Cortex of kidney (tissue), 1 donor: ENCODE data around the gene LIN28B.
"Not testable (repeated sequence)": the region's sequence is repeated elsewhere in the genome, so short reads cannot be mapped to it uniquely, and the experiment has no call there.

Source experiments
- DNase-seq: peaks from one replicate; lab custom pipeline; 2025; lab: John Stamatoyannopoulos, UW

The LIN28B gene

DNA sequence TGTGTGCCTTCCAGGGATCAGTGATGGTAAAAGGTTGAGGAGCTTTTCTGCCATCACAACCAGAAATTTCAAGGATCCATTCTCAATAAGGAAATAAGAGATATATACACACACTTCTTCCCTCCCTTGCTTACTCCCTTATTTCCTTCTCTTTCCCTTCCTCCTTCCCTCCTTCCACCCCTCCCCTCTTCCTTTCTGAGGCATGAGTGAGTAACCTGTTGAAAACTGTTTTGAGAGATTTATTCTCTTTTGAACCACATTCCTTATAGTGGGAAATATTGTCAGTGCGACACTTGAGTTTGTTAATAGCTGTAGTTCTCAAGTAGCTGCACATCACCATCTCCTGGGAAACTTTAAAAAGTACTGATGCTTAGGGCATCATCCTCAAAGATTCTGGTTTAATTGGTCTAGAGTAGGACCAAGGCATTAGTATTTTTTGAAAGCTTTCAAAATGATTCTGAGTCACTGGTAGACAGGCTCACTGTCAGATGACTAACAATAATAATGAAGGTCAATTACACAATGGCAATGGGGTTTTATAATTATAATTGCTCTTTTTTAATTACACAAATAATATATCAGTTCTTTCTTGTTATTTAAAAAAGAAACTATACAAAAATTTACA is 113.0 kb downstream of the LIN28B start:
- DNase-seq: no peak

DNA sequence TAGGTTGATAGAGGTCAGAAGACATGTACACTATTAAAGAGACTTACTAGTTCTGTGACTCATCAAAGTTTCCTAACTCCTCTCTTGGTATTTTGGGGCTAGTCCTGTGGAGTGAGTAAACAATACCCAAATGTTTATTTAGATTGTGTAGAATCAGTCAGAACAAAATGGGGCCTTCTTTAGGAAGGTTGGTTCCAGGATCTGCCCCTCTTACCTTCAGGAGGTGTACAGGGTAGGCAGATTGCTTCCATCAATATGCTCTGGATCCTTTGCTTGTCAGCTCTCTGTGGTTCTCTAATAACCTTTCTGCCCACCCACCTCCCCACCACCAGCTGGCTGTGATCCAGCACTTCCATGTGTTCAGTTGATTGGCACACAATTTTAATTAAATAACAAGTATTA is 115.9 kb downstream of the LIN28B start:
- DNase-seq: no peak

- DNase-seq: no peak
Observed at GRCh38 chr6:105075210-105075609, 118.3 kb downstream of the LIN28B start.

GRCh38 chr6:105076418-105076817 is 119.5 kb downstream of the LIN28B start:
- not testable (repeated sequence) for DNase-seq

- no peak for DNase-seq
Observed at GRCh38 chr6:105077596-105078385, 120.9 kb downstream of the LIN28B start.

DNA sequence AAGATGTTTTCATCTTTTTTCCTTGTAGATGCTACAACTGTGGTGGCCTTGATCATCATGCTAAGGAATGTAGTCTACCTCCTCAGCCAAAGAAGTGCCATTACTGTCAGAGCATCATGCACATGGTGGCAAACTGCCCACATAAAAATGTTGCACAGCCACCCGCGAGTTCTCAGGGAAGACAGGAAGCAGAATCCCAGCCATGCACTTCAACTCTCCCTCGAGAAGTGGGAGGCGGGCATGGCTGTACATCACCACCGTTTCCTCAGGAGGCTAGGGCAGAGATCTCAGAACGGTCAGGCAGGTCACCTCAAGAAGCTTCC is 121.4 kb downstream of the LIN28B start:
- no peak for DNase-seq

- DNase-seq: no peak
Observed at GRCh38 chr6:105080279-105080678, 123.4 kb downstream of the LIN28B start.

- DNase-seq: not testable (repeated sequence)
Observed at GRCh38 chr6:105081662-105082061, 124.8 kb downstream of the LIN28B start.

- DNase-seq: no peak
Observed at GRCh38 chr6:105087571-105088211, 130.8 kb downstream of the LIN28B start.

- no peak for DNase-seq
Observed at GRCh38 chr6:105091140-105091829, 134.4 kb downstream of the LIN28B start.

- DNase-seq: no peak
Observed at GRCh38 chr6:105094133-105094640, 137.3 kb downstream of the LIN28B start.

DNA sequence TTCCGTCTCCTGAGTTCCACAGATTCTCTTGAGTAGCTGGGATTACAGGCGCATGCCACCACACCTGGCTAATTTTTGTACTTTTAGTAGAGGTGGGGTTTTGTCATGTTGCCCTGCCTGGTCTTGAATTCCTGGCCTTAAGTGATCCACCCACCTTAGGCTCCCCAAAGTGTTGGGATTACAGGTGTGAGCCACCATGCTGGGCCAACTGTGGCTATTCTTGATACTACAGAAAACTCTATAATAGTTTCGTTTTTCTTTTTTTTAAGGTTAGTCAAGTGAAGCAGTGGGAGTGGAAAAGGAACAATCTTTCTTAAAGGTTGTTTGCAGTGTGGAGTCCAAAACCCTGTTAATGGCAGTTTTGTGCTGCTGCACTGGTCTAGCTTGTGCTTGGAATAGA is 138.2 kb downstream of the LIN28B start:
- DNase-seq: no peak

- no peak for DNase-seq
Observed at GRCh38 chr6:105097288-105097687, 140.4 kb downstream of the LIN28B start.

DNA sequence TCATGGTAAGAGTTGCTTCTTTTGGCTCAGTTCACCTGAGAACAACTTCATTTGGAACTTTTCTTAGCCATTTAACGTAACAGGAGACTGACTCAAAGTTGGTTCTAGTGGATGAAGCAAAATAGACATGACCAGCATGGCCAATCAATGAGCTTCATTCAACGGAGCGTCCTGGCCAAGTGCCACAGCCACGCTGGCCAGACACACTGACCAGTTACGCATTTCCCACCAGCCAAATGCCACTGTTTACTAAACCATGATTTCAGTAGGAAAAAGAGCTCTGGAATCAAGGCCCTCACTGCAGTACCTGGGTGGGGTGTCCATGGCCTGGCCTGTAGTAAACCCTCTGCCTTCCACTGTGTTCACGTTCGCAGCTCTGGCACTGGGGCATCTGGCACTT is 142.5 kb downstream of the LIN28B start:
- no peak for DNase-seq

DNA sequence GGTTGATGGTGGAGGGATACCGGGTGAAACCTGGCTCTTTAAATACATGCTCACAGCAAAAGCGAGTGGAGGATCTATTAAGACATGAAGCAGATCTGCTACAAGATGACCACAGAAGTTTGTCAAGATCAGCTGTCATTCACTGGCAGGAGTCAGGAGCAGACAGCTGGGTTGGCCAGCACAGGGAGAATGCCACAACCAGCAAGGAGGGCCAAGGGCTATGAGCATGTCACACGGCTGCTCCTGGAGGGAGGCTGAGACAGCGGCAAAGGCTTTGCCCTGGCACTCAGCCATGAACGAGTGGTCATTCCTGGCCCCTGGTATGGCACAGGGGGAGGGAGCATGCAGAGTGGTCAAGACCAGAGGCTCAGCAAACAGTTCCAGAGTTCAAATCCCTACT is 145.3 kb downstream of the LIN28B start:
- no peak for DNase-seq

DNA sequence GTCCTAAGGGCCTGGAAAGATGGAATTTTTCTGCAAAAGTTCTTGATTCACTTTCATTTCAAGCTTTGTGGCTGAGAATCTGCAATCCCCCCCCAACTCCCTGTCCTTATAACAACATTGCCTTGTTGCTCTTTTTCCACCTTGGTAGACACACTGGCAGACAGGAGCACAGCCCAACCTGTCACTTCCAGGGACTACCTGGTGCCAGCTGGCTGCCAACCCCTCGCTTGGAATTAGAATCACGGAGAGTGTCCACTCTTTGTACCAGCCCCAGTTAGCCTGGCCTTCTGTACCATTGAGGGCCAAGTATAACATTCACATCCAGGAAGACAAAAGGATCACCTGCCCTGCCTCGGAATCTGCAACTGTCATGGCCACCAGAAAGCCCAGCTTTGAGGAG is 148.2 kb downstream of the LIN28B start:
- DNase-seq: no peak

GRCh38 chr6:105106260-105106659 is 149.4 kb downstream of the LIN28B start:
- no peak for DNase-seq

- no peak for DNase-seq
Observed at GRCh38 chr6:105107207-105107606, 150.3 kb downstream of the LIN28B start.

DNA sequence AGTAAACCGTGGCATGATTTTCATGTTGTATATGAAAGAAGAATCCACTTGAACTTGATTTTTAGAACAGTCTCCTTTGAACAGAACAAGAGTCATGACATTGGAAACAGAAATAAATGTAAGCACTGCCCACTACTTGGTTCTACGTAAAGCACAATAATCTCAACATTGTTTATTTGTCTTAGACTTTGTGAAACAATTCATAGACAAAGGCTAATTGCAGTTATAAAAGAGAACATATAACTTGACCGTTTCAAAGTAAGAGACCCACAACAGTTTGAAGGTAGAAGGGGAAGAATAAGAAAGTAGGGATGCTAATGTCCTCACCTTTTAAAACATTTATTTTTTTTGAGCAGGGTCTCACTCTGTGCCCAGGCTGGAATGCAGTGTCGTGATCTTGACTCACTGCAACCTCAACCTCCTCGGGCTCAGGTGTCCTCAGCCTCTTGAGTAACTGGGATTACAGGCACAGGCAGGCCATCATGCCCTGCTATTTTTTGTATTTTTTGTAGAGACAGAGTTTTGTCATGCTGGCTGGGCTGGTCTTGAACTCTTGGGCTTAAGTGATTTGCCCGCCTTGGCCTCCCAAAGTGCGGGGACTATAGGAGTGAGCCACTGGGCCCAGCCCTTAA is 151.8 kb downstream of the LIN28B start:
- no peak for DNase-seq

GRCh38 chr6:105109955-105110895 is 153.3 kb downstream of the LIN28B start:
- DNase-seq: no peak

GRCh38 chr6:105111105-105111504 is 154.2 kb downstream of the LIN28B start:
- DNase-seq: no peak
